ENCODE measurements around the gene CLEC2B. TPM values are rescaled to one million over a fixed set of nuclear protein-coding genes. Genes with fewer than 3 reads are reported as not detected.

CLEC2B gene
- total RNA-seq (1 to 10 TPM in 5 of 6 donors, under 1 TPM in 1; 0.65 to 6.3 (median 1.3) TPM), polyA plus RNA-seq (1 to 10 TPM; 1.7 to 2.4 TPM)

DNA sequence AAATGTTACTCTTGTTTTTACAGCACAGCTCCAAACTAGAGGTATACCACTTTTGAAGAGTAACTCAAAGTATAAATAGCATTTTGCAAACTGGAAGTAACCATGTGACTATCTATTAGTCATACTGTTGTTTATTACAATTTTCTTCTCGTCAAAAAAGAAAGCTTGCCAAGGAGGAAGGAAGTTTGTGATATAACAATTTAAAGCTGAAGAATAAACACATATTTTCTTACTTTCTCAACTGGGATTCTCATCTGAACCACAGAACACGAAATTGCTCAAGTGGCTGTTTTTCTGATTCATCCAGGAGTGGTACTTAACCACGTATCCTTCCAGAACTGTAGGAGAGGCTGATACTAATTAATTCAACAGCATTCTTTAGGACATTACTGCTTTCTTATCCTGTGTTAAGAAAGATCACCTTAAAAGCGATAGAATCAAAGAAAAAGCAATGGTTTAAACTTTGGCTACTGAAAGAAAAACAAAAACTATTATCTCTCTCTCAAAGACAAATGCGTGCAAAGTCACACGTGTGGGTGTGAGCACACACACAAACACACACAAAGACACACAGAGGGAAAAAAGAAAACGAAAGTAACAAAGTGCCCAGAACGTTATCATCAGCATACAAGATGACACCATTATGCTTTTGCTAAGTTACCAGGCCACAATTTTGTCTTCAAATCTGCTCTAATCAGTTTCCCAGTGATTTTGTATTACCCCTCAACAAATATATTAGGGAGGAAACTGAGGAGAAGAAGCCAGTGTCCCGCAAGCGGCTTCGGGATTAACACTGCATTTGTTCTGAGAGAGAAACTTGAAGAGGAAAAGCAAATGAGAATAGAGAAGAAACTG is at the start of gene CLEC2B:
TSS of gene CLEC2B (minus strand) at position 48 of the 855 bp plus-strand sequence.
- intact Hi-C loops (cut with DNase I), result no loop called here
- peak within 1 kb of the TSS in 3 of 4 donors; percentile 9 to 38 (median 26) for H3K4me3 ChIP-seq
- 15 to 18% methylated on average over 11 of the region's 11 CpGs for WGBS, 2 donors
- H3K27ac ChIP-seq, result peak within 1 kb of the TSS in 3 of 4 donors; percentile 17 to 72 (median 72)
- H3K4me1 ChIP-seq, result peaks cover 0 to 6% (median 0%) of the 10 kb centered on the region in 3 donors
- TF ChIP-seq, protein P1, sequence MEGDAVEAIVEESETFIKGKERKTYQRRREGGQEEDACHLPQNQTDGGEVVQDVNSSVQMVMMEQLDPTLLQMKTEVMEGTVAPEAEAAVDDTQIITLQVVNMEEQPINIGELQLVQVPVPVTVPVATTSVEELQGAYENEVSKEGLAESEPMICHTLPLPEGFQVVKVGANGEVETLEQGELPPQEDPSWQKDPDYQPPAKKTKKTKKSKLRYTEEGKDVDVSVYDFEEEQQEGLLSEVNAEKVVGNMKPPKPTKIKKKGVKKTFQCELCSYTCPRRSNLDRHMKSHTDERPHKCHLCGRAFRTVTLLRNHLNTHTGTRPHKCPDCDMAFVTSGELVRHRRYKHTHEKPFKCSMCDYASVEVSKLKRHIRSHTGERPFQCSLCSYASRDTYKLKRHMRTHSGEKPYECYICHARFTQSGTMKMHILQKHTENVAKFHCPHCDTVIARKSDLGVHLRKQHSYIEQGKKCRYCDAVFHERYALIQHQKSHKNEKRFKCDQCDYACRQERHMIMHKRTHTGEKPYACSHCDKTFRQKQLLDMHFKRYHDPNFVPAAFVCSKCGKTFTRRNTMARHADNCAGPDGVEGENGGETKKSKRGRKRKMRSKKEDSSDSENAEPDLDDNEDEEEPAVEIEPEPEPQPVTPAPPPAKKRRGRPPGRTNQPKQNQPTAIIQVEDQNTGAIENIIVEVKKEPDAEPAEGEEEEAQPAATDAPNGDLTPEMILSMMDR (IDR thresholded peaks at IDR 0.05), result no peak
- DNase-seq (no peak), ATAC-seq (peak in 3 of 4 donors; percentile 72 to 87 (median 85)), FAIRE-seq (peak; percentile 87)
- H3K9me3 ChIP-seq, result no peaks in the 10 kb centered on the region
- H3K27me3 ChIP-seq, result no peaks in the 10 kb centered on the region
- no peaks in the 10 kb centered on the region for H3K36me3 ChIP-seq

DNA sequence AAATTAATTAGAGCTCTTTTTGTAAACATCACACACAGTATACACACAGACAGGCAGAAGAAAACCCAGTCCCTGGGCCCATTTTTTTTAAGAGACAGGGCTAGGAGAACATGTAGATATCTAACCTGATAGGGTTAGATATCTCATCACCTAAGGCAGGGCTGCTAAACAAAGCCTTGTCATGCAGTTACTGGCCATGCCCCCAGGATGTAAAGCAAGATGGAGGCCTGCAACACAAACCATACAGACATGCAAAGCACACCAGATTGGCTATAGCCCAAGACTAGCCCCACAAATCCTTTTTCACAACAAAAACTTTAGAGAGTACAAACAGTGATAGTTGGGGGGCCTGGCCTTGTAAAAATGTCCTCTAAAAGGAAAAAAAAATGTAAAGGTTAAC is 42.6 kb upstream of the CLEC2B start:
- Histone ChIP-seq H3K27me3 (no peaks in the 10 kb centered on the region), H3K27ac (no peak overlapping the region), H3K4me1 (no peaks in the 10 kb centered on the region), H3K4me3 (no peak overlapping the region), H3K9me3 (no peaks in the 10 kb centered on the region), H3K36me3 (no peaks in the 10 kb centered on the region)
- intact Hi-C loops (cut with DNase I), result loop anchor here in 1 of 3 donors (10.0 kb wide), 1 partner anchor 87 kb away; the partner anchor contains the start of gene KLRF1
- TF ChIP-seq, protein P1 (IDR thresholded peaks at IDR 0.05), result no peak
- no peak for FAIRE-seq
- no peak for DNase-seq
- no peak for ATAC-seq

DNA sequence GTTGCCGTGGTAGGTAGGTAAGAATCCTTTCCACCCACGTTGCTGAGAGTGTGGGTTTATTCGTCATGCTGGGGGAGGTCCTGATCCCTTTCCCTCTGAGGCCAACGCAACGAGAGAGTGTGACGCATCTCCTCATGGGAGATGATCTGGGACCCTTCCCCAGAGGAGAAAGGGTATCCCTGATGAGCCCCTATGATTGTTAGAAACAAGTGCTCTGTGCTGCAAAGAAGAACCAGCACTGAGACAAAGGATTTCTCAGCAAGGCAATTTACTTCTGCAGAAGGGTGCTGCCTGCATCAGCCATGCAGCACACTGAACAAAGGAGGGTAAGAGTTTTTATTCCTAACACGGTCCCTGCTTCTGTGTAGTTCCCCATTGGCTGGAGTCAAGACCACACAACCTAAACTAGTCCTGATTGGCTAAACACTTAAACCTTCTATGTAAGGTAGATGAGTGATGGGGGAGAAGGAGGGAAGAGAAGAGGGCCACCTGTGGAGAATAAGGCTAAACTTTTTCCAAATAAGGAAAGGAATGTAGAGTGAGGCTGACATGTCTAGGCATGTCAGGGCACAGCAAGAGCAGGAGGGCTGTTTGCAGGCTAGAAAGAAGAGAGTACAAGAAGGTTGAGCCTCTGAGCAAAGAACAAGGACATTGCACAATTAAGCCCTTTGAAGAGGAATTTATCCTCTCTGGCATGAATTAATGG is 41.7 kb upstream of the CLEC2B start:
- intact Hi-C loops (cut with DNase I), result loop anchor here in 1 of 3 donors (10.0 kb wide), 1 partner anchor 86 kb away; the partner anchor contains the start of gene KLRF1
- DNase-seq, result no peak
- 67 to 76% methylated on average over 7 of the region's 7 CpGs for WGBS, 2 donors
- H3K9me3 ChIP-seq, result no peaks in the 10 kb centered on the region
- H3K27ac ChIP-seq, result no peak overlapping the region
- no peak overlapping the region for H3K4me3 ChIP-seq
- FAIRE-seq, result no peak
- TF ChIP-seq, protein P1 (IDR thresholded peaks at IDR 0.05), result no peak
- no peaks in the 10 kb centered on the region for H3K27me3 ChIP-seq
- H3K36me3 ChIP-seq, result no peaks in the 10 kb centered on the region
- H3K4me1 ChIP-seq, result no peaks in the 10 kb centered on the region
- ATAC-seq, result no peak

DNA sequence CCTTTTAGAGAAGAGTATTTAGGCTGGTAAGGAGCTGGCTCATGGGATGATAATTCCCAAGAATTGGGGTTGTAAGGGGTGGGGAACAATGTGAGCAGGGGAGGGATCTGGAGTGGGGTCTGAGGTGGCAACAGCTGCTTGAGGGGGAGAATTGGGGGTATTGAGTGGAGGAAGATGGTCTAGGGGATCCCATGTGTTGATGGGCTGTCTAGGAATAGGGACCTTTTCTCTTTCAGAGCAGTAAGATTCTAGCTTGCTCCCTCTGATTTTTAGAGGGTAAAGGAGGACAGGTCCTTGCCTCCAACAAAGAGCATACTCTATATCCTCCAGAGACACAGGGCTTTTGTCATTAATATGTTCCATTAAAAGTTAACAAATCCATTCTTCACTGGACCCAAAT is 40.6 kb upstream of the CLEC2B start:
- intact Hi-C loops (cut with DNase I), result loop anchor here in 1 of 3 donors (10.0 kb wide), 1 partner anchor 85 kb away; the partner anchor contains the start of gene KLRF1
- TF ChIP-seq, protein P1 (IDR thresholded peaks at IDR 0.05), result no peak
- H3K27me3 ChIP-seq, result no peaks in the 10 kb centered on the region
- H3K9me3 ChIP-seq, result no peaks in the 10 kb centered on the region
- ATAC-seq, result no peak
- H3K27ac ChIP-seq, result no peak overlapping the region
- no peak for FAIRE-seq
- no peaks in the 10 kb centered on the region for H3K4me1 ChIP-seq
- H3K36me3 ChIP-seq, result no peaks in the 10 kb centered on the region
- H3K4me3 ChIP-seq, result no peak overlapping the region
- no peak for DNase-seq
